ENCODE measurements around the gene ZBP1.

DNA sequence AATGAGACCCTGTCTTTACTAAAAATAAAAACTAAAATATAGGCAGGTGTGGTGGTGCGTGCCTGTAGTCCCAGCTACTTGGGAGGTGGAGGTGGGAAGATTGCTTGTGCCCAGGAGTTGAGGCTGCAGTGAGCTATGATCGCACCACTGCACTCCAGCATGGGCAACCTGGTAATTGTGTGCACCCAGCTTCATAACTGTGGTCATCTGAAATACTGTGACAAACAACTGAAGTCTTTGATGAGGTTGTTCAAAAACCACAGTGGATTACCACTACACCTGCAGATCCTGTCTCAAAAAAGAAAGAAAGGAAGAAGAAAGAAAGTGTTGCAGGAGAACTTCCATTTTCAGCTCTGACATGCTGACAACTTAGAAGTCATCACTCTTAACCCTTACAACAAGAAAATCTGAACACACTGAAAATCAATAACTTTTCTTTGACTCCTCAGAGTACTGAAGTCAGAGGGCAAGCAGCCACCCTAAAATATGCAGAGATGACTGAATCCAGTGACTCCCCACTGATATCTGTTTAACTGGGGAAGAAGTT lies 13.8 kb upstream of the ZBP1 start:
- TF ChIP-seq, protein P1, sequence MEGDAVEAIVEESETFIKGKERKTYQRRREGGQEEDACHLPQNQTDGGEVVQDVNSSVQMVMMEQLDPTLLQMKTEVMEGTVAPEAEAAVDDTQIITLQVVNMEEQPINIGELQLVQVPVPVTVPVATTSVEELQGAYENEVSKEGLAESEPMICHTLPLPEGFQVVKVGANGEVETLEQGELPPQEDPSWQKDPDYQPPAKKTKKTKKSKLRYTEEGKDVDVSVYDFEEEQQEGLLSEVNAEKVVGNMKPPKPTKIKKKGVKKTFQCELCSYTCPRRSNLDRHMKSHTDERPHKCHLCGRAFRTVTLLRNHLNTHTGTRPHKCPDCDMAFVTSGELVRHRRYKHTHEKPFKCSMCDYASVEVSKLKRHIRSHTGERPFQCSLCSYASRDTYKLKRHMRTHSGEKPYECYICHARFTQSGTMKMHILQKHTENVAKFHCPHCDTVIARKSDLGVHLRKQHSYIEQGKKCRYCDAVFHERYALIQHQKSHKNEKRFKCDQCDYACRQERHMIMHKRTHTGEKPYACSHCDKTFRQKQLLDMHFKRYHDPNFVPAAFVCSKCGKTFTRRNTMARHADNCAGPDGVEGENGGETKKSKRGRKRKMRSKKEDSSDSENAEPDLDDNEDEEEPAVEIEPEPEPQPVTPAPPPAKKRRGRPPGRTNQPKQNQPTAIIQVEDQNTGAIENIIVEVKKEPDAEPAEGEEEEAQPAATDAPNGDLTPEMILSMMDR (IDR thresholded peaks at IDR 0.05): no peak
- no peak for TF ChIP-seq POLR2AphosphoS5 (IDR thresholded peaks at IDR 0.05)
- no peak for TF ChIP-seq EP300 (IDR thresholded peaks at IDR 0.05)
